Renal cortical epithelial cell (primary cell): ENCODE results near the gene MCM10. TPM values are rescaled to one million over a fixed set of nuclear protein-coding genes. Genes with fewer than 3 reads are reported as not detected.
"Not testable (repeated sequence)": the region's sequence is repeated elsewhere in the genome, so short reads cannot be mapped to it uniquely, and the experiment has no call there.

ENCODE experiments used
- DNase-seq: peaks from one replicate; pipeline ENCODE4 v3.0.0-alpha.2; 2011; ENCODE audit warnings: low read depth
- total RNA-seq: library from RNA; depleted of rRNA; stranded (reverse); fragments of >200 nt; gene quantifications from 2 replicates; pipeline ENCODE4 v1.2.3, GENCODE V29; 2014

Gene MCM10
- 0.55 and 6.8 TPM in 2 replicates for total RNA-seq

DNA sequence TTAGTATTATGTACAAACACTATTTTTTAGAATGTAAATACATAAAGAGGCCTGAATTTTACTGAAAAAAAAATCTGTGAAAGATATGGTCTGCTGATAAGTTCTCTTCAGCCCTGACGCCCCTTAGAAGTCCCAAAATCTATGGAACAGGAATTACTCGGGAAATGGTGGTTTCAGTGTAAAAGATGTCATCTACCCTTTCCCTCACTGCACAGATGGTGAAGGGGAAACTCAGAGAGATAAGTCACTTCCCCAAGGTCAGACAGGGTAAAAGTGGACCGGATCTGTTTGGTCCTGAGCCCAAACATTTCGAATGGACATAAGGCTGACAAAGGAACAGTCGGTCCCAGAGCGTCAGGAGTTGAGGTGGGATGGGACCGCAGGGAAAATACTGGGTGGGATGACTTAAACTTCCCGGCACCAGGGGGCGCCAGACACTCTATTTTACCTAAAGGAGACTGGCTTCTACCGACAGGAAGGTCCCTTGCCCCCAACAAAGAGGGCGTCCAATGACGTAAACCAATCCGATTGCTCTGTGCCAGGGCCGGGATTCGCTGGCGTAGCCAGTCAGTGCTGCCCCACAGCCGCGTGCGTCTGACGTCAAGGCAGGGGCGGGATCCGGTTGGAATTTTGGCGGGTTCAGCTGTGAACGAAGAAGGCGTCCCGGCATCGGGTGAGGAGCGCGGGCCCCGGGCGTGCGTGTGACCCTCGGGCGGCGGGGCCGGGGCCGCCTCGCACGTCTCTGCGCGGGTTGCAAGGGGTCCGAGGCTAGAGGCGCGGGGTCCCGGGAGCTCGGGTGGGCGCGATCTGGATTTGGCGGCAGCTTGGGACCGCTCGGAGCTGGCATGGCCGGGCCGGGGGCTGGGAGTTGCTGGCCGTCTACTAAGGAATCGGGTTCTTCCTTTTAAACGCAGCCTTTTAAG is at the start of gene MCM10:
MCM10 (plus strand) TSS at position 625 of the 923 bp plus-strand sequence. CDS start 2,645 bp downstream, outside the sequence.
- peak; percentile 98 for DNase-seq

DNA sequence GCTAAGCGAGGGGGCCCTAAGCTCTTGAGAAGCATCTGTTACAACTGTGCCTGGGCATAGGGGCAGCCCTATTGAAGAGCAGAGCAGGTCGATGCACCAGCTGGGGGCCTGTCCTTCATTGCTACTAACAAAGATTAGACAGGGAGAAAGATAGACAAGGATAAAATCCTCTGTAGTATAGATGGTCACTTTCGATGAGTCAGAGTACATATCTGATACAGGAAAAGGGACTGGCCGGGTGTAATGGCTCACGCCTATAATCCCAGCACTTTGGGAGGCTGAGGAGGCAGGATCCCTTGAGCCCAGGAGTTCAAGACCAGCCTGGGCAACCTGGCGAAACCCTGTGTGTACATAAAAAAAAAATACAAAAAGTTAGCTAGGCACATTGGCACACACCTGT is 47.8 kb upstream of the MCM10 start:
- no peak for DNase-seq

DNA sequence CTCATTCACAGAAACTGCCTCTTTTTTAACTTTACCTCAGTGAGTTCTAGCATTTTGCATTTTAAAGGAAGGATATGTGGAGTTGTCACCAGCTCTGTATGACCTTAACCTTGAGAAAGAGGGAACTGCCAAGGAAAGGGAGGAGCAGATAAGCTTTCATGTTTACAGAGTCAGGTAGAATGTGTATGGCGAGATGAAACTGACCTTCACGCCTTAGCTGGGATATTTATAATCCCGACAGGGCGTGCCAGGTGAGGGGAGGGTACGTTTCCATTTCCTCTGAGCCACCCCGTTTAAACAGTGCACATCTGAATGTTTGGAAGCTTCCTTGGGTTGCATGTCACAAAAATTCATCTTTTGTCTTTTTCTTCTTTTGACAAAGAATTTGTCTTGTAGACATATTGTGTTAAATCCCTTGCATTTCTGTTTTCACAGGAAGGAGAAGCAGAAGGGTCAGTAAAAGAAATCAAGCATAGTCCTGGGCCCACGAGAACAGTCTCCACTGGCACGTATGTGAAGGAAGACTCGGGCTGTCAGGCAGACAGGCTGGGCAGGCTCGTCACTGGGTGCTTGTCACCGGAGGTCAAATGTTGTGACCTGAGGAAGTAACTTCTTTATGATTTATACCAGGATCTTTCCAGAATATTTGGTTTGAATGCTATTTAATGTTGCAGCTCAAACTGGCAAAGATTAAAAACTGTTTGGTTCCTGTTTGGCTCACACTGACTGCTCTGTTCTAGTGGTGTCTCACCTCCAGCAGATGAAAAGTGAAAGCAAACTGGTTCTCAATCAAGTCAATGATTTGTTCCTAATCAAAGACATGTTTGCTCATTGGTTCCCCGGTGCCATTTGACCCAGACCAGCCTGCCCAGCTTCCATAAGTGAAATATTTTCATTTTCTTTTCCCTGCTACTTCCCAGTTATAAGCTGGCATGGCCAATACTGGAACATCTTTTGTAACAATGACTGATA is 45.2 kb upstream of the MCM10 start:
- DNase-seq, result no peak

DNA sequence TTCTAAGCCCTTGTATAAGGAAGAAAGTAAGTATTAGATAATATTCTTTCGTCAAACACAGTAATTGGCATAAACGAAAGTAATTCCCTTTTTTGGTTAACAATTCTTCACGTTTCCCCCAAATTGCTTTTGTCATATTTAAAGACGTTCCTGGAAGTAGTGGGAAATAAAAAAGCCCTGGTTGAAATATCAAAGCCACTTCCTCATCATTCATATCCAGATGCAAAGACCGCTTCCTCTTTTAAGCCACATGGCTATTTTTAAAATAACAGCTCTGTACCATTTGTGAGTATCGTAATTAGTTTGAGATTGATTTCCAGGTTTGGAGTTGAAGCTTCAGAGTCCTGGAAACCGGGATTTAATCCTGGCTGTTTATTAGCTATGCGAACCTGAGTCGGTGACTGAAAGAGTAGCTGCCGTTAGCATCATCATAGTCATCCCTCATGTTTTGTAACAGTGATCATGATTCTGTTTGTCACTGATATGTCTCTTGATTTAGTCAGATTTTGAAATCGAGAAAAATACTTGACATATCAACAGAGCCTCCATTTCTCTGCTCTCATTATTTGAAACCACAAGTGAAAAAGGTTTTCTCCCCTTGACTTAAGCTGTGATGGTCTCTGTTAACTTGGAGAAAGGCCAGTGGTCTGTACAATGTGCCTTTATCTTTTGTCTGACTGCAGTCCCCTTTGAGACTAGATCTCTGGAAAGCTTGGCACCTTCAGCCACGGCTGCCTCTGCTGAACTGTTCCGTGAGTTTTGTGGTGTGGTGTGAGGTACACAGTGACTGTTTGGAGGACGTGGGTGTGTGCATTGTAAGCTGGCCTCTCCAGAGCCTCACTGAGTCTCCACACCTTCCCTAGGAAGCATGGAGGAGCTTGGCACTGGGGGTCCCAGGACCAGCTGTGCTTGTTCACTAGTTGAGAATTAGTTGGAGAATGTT is 43.2 kb upstream of the MCM10 start:
- no peak for DNase-seq

DNA sequence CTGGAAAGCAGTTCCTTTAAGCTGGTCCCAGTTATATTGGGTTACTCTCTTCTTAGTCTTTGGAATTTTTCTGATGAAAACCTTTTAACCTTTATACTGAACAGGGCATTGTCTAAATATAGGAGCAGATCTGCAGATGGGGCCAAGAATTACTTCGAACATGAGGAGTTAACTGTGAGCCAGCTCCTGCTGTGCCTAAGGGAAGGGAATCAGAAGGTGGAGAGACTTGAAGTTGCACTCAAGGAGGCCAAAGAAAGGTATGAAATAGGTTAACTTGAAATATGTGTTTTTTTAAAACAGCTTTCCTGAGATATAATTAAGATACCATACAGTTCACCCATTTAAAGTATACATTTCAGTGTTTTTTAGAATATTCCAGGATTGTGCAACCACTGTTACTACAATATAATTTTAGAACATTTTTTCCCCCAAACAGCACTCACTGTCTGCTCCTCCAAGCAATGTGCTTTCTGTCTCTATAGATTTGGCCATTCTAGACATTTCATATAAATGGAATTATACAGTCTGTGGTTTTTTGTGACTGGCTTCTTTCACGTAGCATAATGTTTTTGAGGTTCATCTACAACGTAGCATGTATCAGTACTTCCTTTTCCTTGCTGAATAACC is 42.5 kb upstream of the MCM10 start:
- DNase-seq, result no peak

DNA sequence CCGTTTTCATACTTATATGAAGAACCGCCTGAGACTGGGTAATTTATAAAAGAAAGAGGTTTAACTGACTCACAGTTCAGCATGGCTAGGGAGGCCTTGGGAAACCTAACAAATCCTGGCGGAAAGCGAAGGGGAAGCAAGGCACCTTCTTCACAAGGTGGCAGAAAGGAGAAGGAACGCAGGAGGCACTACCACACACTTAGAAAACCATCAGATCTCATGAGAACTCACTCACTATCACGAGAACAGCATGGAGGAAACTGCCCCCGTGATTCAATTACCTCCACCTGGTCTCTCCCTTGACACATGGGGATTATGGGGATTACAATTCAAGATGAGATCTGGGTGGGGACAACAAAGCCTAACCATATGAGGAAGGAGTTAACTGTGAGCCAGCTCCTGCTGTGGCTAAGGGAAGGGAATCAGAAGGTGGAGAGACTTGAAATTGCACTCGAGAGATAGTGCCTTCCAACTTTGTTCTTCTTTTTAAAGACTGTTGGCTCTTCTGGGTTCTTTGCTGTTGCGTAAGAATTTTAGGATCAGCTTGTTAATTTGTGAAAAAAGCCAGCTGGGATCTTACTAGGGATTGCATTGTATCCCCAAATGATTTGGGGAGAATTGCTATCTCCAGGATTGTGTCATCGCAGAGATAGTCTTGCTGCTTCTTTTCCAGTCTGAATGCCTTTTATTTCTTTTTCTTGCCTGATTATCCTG is 40.4 kb upstream of the MCM10 start:
- no peak for DNase-seq

DNA sequence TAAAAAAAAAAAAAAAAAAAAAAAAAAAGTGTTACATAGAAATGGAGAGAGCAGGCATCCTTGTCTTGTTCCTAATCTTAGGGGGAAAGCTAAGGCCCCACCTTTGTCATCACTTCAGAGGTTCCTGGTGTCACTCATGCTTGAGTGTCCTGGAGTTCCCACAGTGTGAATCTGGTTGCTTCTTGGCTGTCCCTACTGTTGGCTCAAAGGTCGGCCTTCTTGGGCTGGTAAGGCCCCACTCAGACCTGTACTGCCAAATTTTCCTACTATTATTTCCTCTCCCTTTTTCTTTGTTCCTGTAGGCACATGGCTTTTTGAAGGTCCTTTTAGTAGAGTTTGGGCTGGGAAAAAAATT is 39.9 kb upstream of the MCM10 start:
- DNase-seq, result no peak

DNA sequence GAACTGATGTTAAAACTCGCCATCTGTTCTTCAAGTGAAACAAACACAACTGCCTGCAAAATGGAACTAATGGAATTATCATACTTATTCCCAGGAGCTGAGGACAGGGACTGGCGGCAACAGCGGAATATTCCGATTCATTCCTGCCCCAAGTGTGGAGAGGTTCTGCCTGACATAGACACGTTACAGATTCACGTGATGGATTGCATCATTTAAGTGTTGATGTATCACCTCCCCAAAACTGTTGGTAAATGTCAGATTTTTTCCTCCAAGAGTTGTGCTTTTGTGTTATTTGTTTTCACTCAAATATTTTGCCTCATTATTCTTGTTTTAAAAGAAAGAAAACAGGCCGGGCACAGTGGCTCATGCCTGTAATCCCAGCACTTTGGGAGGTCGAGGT is 24.7 kb upstream of the MCM10 start:
- no peak for DNase-seq

DNA sequence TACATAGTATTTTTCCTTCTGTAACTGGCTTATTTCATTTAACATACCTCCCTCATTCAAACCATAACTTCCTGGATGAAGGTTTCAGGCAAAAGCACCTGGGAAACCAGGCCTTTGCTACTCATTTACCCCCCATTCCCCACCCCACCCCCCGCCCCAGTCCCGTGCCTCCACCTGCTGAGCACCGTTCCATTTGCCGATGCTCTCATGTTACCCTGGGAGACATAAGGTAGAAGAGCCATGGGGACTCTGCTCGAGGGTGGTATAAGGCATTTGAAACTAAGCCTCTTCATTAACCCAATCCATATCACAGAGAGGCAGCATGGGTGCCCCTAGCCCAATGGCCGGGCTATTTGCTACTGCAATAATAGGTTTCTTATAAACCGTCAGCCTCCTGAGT is 22.2 kb upstream of the MCM10 start:
- DNase-seq, result no peak

DNA sequence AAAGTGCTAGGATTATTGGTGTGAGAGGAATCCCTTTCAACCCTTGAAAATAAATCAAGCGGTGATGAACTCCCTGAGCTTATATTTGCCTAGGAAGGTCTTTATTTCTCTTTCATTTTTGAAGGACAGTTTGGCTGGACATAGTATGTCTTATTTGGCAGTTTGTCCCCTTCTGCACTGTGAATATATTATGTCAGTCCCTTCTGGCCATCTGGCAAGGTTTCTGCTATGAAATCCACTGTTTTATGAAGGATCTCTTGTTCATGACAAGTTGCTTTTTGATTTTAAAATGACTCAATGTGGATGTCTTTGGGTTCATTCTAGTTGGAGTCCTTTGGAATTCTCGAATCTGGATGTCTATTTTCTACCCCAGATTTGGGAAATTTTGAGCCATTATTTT is 21.7 kb upstream of the MCM10 start:
- no peak for DNase-seq

DNA sequence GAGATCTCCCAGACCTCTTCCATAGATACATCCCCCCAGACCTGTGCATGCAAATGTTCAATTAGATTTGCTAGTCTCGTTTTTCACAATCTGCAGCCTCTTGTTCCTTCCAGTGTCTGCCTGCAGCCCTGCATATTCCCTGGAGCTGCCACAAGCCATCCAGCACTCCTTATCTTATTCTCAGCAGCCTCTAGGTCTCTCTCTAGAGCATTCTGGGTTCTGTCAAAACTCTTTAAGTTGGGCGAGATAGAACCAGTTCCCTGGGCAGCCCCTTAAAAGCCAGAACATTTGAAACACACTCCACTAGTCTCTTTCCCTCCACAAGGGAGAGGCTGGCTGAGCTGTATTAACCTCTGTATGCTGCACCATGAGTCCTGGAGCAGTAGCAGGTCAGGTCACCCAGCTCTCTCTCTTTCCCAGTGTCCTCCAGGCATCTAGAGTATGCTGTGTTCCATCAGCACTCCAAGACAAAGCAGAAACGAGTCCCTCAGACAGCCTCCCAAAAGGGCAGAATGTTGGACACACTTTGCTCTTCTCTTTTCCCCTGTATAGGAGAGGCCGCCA is 20.6 kb upstream of the MCM10 start:
- DNase-seq, result no peak

DNA sequence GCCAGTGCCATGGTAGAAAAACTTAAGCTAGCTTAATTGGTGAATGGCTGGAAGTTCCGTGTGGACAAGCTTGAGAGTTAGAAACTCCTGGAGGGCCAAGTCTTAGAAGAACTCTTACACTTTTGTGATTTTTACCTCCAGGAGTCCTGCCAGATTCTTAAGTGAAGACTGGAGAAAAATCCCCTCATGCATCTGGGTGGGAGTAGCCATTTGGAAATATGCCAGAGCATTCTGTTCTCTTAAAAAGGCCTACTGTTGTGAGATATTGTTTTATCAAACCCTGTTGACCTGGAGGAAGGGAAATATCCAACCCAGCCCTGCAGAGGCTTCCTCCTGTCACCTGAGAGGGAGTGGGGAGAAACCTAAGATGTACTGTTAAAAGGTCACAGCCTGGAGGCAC is 17.6 kb upstream of the MCM10 start:
- no peak for DNase-seq

DNA sequence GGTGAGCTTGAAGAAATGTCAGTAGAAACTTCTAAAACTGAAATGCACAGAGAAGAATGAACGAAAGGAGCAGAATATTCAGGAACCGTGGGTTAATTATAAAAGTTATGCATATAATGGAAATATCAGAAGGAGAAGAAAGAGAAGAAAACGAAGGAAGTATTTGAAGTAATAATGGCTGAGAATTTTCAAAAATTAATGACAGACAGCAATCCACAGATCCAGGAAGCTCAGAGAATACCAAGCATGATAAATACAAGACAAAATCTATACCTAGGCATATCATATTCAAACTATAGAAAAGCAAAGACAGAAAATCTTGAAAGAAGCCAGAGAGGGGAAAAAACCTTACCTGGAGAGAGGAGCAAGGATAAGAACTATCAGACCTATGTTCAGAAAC is 16.5 kb upstream of the MCM10 start:
- DNase-seq, result no peak

DNA sequence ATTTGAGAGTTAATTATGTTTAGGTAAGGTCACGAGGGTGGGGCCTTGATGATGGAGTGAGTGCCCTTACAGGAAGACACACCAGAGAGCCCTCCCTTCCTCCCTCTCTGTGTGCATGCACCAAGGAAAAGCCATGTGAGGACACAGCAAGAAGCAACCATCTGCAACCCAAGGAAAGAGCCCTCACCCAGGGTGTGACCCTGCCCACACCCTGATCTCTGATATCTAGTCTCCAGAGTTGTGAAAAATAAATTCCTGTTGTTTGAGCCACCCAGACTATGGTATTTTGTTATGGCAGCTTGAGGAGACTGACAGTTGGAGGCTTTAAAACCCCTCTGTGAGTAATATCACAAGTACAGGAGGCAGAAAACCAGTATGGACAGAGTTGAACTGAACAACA is 15.0 kb upstream of the MCM10 start:
- no peak for DNase-seq

DNA sequence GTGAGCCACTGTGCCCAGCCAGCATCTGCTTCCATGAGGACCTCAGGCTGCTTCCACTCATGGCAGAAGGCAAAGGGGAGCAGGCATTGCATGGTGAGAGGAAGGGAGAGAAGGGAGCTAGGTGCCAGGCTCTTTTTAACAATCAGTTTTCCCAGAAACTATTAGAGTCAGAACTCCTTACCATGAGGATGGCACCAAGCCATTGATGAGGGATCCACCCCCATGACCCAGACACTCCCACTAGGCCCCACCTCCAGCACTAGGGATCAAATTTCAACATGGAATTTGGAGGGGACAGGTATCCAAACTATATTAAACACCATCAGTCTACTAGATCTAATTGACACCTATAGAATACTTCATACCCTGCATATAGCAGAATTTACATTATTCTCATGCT is 14.2 kb upstream of the MCM10 start:
- no peak for DNase-seq

DNA sequence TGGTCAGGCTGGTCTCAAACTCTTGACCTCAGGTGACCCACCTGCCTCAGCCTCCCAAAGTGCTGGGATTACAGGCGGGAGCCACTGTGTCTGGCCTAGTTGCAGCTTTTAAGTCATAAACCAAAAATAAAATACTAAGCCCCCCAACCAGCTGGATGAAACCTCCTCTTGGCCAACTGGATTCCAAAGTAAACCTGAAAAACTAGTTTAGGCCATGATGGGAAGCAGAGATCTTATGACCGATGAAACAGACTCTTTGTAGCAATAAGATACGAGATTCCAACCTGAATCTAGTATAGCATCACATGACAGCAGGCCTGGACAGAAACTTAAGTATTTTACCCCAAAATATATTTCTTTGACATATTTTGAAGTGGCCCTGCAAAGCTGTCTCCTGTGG is 9.1 kb upstream of the MCM10 start:
- no peak for DNase-seq

DNA sequence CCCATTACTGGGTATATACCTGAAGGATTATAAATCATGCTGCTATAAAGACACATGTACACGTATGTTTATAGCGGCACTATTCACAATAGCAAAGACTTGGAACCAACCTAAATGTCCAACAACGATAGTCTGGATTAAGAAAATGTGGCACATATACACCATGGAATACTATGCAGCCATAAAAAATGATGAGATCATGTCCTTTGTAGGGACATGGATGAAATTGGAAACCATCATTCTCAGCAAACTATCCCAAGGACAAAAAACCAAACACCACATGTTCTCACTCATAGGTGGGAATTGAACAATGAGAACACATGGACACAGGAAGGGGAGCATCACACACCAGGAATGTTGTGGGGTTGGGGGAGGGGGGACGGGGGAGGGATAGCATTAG is 5.5 kb upstream of the MCM10 start:
- not testable (repeated sequence) for DNase-seq

DNA sequence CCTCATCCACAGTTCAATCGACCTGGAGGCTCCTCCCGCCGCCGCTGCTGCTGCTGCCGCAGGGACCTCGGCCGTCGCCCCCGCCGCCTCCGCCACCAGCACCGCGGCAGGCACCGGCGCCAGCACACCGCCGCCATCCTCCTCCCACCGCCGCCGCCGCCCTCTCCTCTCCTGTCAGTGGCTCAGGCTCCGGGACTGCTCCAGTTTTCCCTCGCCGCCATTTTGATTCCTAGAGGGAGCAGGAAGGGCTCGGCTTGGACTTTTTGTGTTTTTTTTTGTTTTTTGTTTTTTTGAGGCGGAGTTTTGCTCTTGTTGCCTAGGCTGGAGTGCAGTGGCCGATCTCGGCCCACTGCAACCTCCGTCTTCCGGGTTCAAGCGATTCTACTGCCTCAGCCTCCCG is 3.0 kb upstream of the MCM10 start:
- no peak for DNase-seq

DNA sequence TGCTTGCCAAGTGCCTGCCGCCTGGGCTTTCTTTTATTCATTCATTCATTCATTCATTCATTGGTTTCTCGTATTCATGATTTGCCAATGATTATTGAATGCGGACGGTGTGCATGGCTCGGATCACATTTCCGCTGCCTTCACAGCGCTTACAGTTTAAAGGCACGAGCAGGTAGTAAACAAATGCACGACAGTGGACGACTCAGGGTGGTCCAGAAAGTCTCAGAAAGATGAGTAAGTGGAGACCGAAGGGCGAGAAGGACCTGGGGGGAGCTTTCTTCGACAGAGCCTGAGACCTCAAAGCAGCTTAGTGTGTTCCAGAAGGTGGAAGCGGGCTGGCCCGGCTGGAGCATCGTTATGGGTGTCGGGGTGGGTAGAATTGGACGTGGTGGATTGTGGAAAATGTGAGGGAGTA is 506 bp downstream of the MCM10 start:
- DNase-seq, result no peak

DNA sequence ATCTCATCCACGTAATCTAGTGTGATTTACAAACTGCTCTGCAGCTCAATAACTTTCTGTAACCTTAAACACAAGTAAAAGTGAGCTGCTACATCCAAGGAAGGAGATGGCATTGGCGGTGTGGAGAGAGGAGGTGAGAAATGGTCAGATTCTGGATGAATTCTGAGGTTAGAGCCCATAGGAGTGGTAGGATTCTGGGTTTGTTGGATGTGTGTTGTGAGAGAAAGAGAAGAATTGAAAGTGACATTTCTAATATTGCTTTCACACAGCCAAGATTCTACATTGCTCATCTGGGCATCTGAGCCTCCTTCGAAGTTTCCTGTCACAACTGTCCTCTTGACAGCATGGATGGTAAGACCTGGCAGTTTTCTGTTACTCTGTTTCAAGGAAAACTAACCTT is 2.5 kb downstream of the MCM10 start:
- DNase-seq, result no peak
